Smooth muscle cell of the umbilical artery (primary cell): ENCODE measurements around the gene MTARC2. TPM values are rescaled to one million over a fixed set of nuclear protein-coding genes. Genes with fewer than 3 reads are reported as not detected.

ENCODE experiments used
- total RNA-seq: library from RNA; depleted of rRNA; stranded (reverse); fragments of >200 nt; gene quantifications from 2 replicates; pipeline ENCODE4 v1.2.3, GENCODE V29; 2014

The MTARC2 gene
- total RNA-seq = 1.4 and 1.5 TPM in 2 replicates

GRCh38 chr1:220748089-220748934, at the start of gene MTARC2:
Gene MTARC2, plus strand, starts transcription at chr1:220748322. Its CDS starts 210 bp downstream, at chr1:220748532.

GRCh38 chr1:220786337-220787068, 38.4 kb downstream of the MTARC2 start, which contains the start of gene MTARC1:
Gene MTARC1, plus strand, starts transcription at chr1:220786913. Its CDS starts 32 bp downstream, at chr1:220786945.

Other genes with a start within 250 kb of the MTARC2 start
- gene MARK1, start 220.2 kb upstream of the MTARC2 start, total RNA-seq = 0.59 and 3.5 TPM in 2 replicates
- gene C1orf115, start 58.0 kb upstream of the MTARC2 start, total RNA-seq = 0.28 and 0.30 TPM in 2 replicates
- gene MTARC1, start 38.6 kb downstream of the MTARC2 start, total RNA-seq = 0.89 and 2.5 TPM in 2 replicates
- 5.4 and 5.6 TPM in 2 replicates for gene HLX, start 131.1 kb downstream of the MTARC2 start, total RNA-seq